IMR-90 (cell line): ENCODE data around the gene OPHN1. TPM values are rescaled to one million over a fixed set of nuclear protein-coding genes. Genes with fewer than 3 reads are reported as not detected.

Source experiments
- ATAC-seq: fragments of 200-7000 bp; cut with Tn5 transposase; 2 replicates; pipeline ENCODE4 v1.9.1; 2020; ENCODE audit warnings: low read depth, mild to moderate bottlenecking, moderate library complexity
- BruUV-seq: library from RNA; stranded (reverse); fragments of 400-500 nt; replicated peaks from 2 replicates; lab custom pipeline; 2021; lab: Mats Ljungman, UMichigan
- CTCF ChIA-PET: fragments of 300-600 bp; formaldehyde crosslinking; extraction: SDS; loops from one replicate; lab custom pipeline; 2021; ENCODE audit warnings: antibody characterized with exemption; lab: Yijun Ruan, JAX
- POLR2A ChIA-PET: fragments of 300-600 bp; sonication (Branson Sonifier 250); formaldehyde crosslinking; loops from one replicate; lab custom pipeline; 2022; ENCODE audit warnings: antibody characterized with exemption; ENCODE audit not compliant: unreplicated experiment; lab: Charles Lee
- DNase-seq: peaks from one replicate; pipeline ENCODE4 v3.0.0; 2013
- H2AFZ ChIP-seq: replicated peaks from 2 replicates; pipeline ENCODE3; 2013; ENCODE audit warnings: low read length, mild to moderate bottlenecking; ENCODE audit not compliant: poor library complexity
- H2AK5ac ChIP-seq: 2 replicates; pipeline ENCODE4 v1.6.1; 2013; ENCODE audit warnings: low read depth, low read length, inconsistent platforms
- H2AK9ac ChIP-seq: replicated peaks from 2 replicates; pipeline ENCODE3; 2013; ENCODE audit warnings: mild to moderate bottlenecking, low read depth, low read length, moderate library complexity; ENCODE audit not compliant: poor library complexity
- H2BK120ac ChIP-seq: 2 replicates; pipeline ENCODE4 v1.6.1; 2013; ENCODE audit warnings: low read depth, low read length, inconsistent platforms
- H2BK15ac ChIP-seq: 3 replicates; pipeline ENCODE4 v1.6.1; 2013; ENCODE audit warnings: low read depth, low read length, inconsistent platforms
- H2BK20ac ChIP-seq: 2 replicates; pipeline ENCODE4 v1.6.1; 2013; ENCODE audit warnings: low read depth, mild to moderate bottlenecking, inconsistent platforms, low read length, moderate library complexity
- H2BK5ac ChIP-seq: 2 replicates; pipeline ENCODE4 v1.6.1; 2013; ENCODE audit warnings: mild to moderate bottlenecking, low read depth, low read length, inconsistent platforms; ENCODE audit not compliant: poor library complexity, severe bottlenecking
- H3K14ac ChIP-seq: replicated peaks from 2 replicates; pipeline ENCODE4 v1.6.1; 2013; ENCODE audit warnings: low read depth, low read length, inconsistent platforms
- H3K18ac ChIP-seq: 2 replicates; pipeline ENCODE4 v1.6.1; 2013; ENCODE audit warnings: low read depth, low read length, control low read depth
- H3K23ac ChIP-seq: 2 replicates; pipeline ENCODE4 v1.6.1; 2013; ENCODE audit warnings: low read depth, low read length, inconsistent platforms
- H3K27ac ChIP-seq: 2 replicates; pipeline ENCODE4 v1.5.1; 2013; ENCODE audit warnings: mild to moderate bottlenecking, control low read depth, low read length; ENCODE audit not compliant: insufficient read depth
- H3K27me3 ChIP-seq: 2 replicates; pipeline ENCODE4 v1.6.1; 2013; ENCODE audit warnings: low read length; ENCODE audit not compliant: control insufficient read depth, insufficient read depth
- H3K36me3 ChIP-seq: 2 replicates; pipeline ENCODE4 v1.6.1; 2013; ENCODE audit warnings: low read length, mixed read lengths; ENCODE audit not compliant: control insufficient read depth, insufficient read depth
- H3K4ac ChIP-seq: 2 replicates; pipeline ENCODE4 v1.6.1; 2013; ENCODE audit warnings: low read depth, low read length, inconsistent platforms
- H3K4me1 ChIP-seq: 2 replicates; pipeline ENCODE4 v1.6.1; 2013; ENCODE audit warnings: low read length, mixed read lengths; ENCODE audit not compliant: control insufficient read depth, insufficient read depth
- H3K4me2 ChIP-seq: 2 replicates; pipeline ENCODE4 v1.6.1; 2013; ENCODE audit warnings: low read depth, mild to moderate bottlenecking, control low read depth, low read length, moderate library complexity
- H3K4me3 ChIP-seq: 2 replicates; pipeline ENCODE4 v1.5.1; 2013; ENCODE audit warnings: low read depth, mild to moderate bottlenecking, control low read depth, low read length, moderate library complexity; ENCODE audit not compliant: insufficient read depth
- H3K56ac ChIP-seq: 2 replicates; pipeline ENCODE4 v1.6.1; 2013; ENCODE audit warnings: low read length, inconsistent platforms; ENCODE audit not compliant: insufficient read depth; ENCODE audit errors: extremely low read depth
- H3K79me1 ChIP-seq, 2 experiments: 2 replicates each; pipeline ENCODE4 v1.6.1; 2013; ENCODE audit warnings: low read length in 2 of 2, inconsistent platforms in 1 of 2, low read depth in 1 of 2
- H3K9ac ChIP-seq: 2 replicates; pipeline ENCODE4 v1.6.1; 2013; ENCODE audit warnings: low read depth, low read length, control low read depth
- H3K9me1 ChIP-seq: 2 replicates; pipeline ENCODE4 v1.6.1; 2013; ENCODE audit warnings: low read length, inconsistent platforms; ENCODE audit not compliant: insufficient read depth
- H3K9me3 ChIP-seq: 2 replicates; pipeline ENCODE4 v1.6.1; 2013; ENCODE audit warnings: low read length; ENCODE audit not compliant: control insufficient read depth, insufficient read depth
- H4K20me1 ChIP-seq: 2 replicates; pipeline ENCODE4 v1.6.1; 2013; ENCODE audit warnings: low read length, inconsistent platforms; ENCODE audit not compliant: insufficient read depth
- H4K5ac ChIP-seq: 2 replicates; pipeline ENCODE4 v1.6.1; 2013; ENCODE audit warnings: mild to moderate bottlenecking, low read depth, low read length, control low read depth
- H4K8ac ChIP-seq, 2 experiments: 2 replicates each; pipeline ENCODE4 v1.6.1; 2013; ENCODE audit warnings: low read depth in 2 of 2, low read length in 2 of 2, control low read depth in 1 of 2, inconsistent platforms in 1 of 2
- H4K91ac ChIP-seq: 2 replicates; pipeline ENCODE4 v1.6.1; 2013; ENCODE audit warnings: low read depth, low read length, inconsistent platforms; ENCODE audit not compliant: insufficient read depth
- BHLHE40 ChIP-seq: fragments of 150-350 bp; IDR thresholded peaks from 2 replicates; pipeline ENCODE4 v1.6.1; 2016; ENCODE audit warnings: mild to moderate bottlenecking, low read depth, low read length
- CEBPB ChIP-seq: IDR thresholded peaks from 2 replicates; pipeline ENCODE4 v1.6.1; 2012; ENCODE audit warnings: low read depth, low read length, improper control_type of control experiment
- CHD1 ChIP-seq: IDR thresholded peaks from 2 replicates; pipeline ENCODE4 v1.6.1; 2012; ENCODE audit warnings: low read depth, low read length, improper control_type of control experiment
- FOS ChIP-seq: fragments of 150-350 bp; IDR thresholded peaks from 2 replicates; pipeline ENCODE4 v1.6.1; 2016; ENCODE audit warnings: low read depth, low read length
- NFE2L2 ChIP-seq: fragments of 150-350 bp; IDR thresholded peaks from 2 replicates; pipeline ENCODE4 v1.6.1; 2016; ENCODE audit warnings: low read depth, mild to moderate bottlenecking, low read length
- POLR2A ChIP-seq: IDR thresholded peaks from 2 replicates; pipeline ENCODE4 v1.6.1; 2012; ENCODE audit warnings: mild to moderate bottlenecking, low read depth, low read length
- RFX5 ChIP-seq: IDR thresholded peaks from 2 replicates; pipeline ENCODE4 v1.8.0; 2012; ENCODE audit warnings: low read depth, mild to moderate bottlenecking, low read length, moderate library complexity
- WGBS, 2 experiments: methylation state at CpG; one replicate each; pipeline versions ENCODE4 v1.1.5 to v1.1.7; 2013; ENCODE audit warnings: missing lambda C conversion rate in 2 of 2; ENCODE audit not compliant: insufficient read length in 1 of 2; ENCODE audit errors: extremely low coverage in 2 of 2; 5-methylcytosine and 5-hydroxymethylcytosine counted together
- dilution Hi-C: fragments of 300-500 bp; cut with HindIII; formaldehyde crosslinking; loops from one replicate; pipeline ENCODE4 v1.14.3; 2018; ENCODE audit warnings: low sequenced_read_pairs; ENCODE audit not compliant: unreplicated experiment
- in situ Hi-C: fragments of 300-500 bp; cut with MboI; formaldehyde crosslinking; loops from 3 replicates; pipeline ENCODE4 v1.14.3; 2019; ENCODE audit warnings: low sequenced_read_pairs, inconsistent platforms, mixed read lengths
- intact Hi-C: fragments of 100-400 bp; cut with micrococcal nuclease; formaldehyde crosslinking; loops from 2 replicates; pipeline ENCODE4 v1.10.0; 2022
- polyA plus RNA-seq, 3 experiments: library from polyadenylated mRNA; depleted of rRNA; stranded (reverse); fragments of >200 nt; gene quantifications; 2 replicates each; pipeline ENCODE4 v1.2.3, GENCODE V29; 2012; ENCODE audit warnings: low replicate concordance in 1 of 3
- total RNA-seq: library from RNA; depleted of rRNA; stranded (reverse); fragments of >200 nt; gene quantifications from 2 replicates; pipeline ENCODE4 v1.2.3, GENCODE V29; 2012
- TF ChIP-seq, protein P1 (sequence below): conservative IDR thresholded peaks from 2 replicates; pipeline ENCODE4 v1.5.1; 2012; ENCODE audit warnings: mild to moderate bottlenecking, low read depth, low read length, improper control_type of control experiment

OPHN1 gene
- total and polyA plus RNA-seq, 2 of the 4 experiments (the other 2 are of a cell fraction): 4.0 to 13.1 TPM

DNA sequence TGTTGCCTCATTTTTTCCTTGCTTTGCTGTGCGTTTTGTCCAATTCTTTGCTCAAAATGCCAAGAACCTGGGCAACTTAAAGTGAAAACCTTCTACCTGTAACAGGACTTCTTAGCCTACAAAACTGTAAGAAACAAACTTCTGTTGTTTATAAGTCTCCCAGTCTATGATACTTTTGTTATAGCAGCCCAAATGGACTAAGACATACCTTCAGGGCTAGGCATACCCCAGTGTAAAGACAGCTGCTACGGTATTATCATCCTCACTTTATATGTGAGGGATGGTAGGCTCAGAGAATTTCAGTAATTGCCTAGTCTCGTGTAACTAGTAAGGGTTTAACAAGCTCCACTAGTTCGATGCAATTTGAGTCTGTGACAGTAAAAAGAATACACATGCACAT, 6.0 kb upstream of the OPHN1 start:
- ChIA-PET CTCF (interaction anchor here (1.0 kb wide), 1 partner anchor 11 kb away, joined by 3 read pairs; no protein-coding TSS in a partner anchor), POLR2A (no interaction called here)
- in situ Hi-C loops (no loop called here), dilution Hi-C loops (no loop called here), intact Hi-C loops (no loop called here)
- Histone ChIP-seq H2AK9ac (no peak overlapping the region), H2BK120ac (no peak overlapping the region), H3K4me3 (no peak overlapping the region), H3K56ac (no peak overlapping the region), H3K36me3 (no peaks in the 10 kb centered on the region), H3K14ac (no peak overlapping the region), H3K9me3 (no peaks in the 10 kb centered on the region), H2BK5ac (no peak overlapping the region), H2AK5ac (no peak overlapping the region), H2BK20ac (no peak overlapping the region), H4K8ac (no peak overlapping the region), H3K4me1 (no peaks in the 10 kb centered on the region), H3K27me3 (peaks cover 2% of the 10 kb centered on the region; the same call in 1 of the 2 replicates), H3K79me1 (no peaks in the 10 kb centered on the region), H3K23ac (no peak overlapping the region), H3K4ac (no peak overlapping the region), H4K5ac (no peak overlapping the region), H4K91ac (no peak overlapping the region), H2BK15ac (no peak overlapping the region), H3K4me2 (no peak overlapping the region), H3K9ac (no peak overlapping the region), H2AFZ (no peak overlapping the region), H3K18ac (no peak overlapping the region), H3K27ac (no peak overlapping the region), H4K20me1 (no peaks in the 10 kb centered on the region), H3K9me1 (no peaks in the 10 kb centered on the region)
- TF ChIP-seq, protein P1, sequence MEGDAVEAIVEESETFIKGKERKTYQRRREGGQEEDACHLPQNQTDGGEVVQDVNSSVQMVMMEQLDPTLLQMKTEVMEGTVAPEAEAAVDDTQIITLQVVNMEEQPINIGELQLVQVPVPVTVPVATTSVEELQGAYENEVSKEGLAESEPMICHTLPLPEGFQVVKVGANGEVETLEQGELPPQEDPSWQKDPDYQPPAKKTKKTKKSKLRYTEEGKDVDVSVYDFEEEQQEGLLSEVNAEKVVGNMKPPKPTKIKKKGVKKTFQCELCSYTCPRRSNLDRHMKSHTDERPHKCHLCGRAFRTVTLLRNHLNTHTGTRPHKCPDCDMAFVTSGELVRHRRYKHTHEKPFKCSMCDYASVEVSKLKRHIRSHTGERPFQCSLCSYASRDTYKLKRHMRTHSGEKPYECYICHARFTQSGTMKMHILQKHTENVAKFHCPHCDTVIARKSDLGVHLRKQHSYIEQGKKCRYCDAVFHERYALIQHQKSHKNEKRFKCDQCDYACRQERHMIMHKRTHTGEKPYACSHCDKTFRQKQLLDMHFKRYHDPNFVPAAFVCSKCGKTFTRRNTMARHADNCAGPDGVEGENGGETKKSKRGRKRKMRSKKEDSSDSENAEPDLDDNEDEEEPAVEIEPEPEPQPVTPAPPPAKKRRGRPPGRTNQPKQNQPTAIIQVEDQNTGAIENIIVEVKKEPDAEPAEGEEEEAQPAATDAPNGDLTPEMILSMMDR: no peak
- no peak for TF ChIP-seq CEBPB
- TF ChIP-seq CHD1: no peak
- no peak for TF ChIP-seq BHLHE40
- no peak for TF ChIP-seq FOS
- TF ChIP-seq NFE2L2: no peak
- no peak for TF ChIP-seq POLR2A
- no peak for TF ChIP-seq RFX5
- 57% methylated on average over 1 of the region's 4 CpGs; no CpG with 5 or more reads in 1 of the 2 experiments for whole genome bisulfite sequencing, 2 experiments
- DNase-seq (no peak), ATAC-seq (no peak)
- no TSS peak for BruUV-seq
